NCI-H1417 treated with DMSO at 0.1 percent for 48 hours (cell line): Measurements from ENCODE around the gene IGSF6.
"Not testable (repeated sequence)": the region's sequence is repeated elsewhere in the genome, so short reads cannot be mapped to it uniquely, and the experiment has no call there.

Source experiments
- DNase-seq: peaks from one replicate; lab custom pipeline; 2025; lab: John Stamatoyannopoulos, UW

IGSF6 gene

GRCh38 chr16:21628772-21629171, 23.6 kb downstream of the IGSF6 start:
- no peak for DNase-seq

DNA sequence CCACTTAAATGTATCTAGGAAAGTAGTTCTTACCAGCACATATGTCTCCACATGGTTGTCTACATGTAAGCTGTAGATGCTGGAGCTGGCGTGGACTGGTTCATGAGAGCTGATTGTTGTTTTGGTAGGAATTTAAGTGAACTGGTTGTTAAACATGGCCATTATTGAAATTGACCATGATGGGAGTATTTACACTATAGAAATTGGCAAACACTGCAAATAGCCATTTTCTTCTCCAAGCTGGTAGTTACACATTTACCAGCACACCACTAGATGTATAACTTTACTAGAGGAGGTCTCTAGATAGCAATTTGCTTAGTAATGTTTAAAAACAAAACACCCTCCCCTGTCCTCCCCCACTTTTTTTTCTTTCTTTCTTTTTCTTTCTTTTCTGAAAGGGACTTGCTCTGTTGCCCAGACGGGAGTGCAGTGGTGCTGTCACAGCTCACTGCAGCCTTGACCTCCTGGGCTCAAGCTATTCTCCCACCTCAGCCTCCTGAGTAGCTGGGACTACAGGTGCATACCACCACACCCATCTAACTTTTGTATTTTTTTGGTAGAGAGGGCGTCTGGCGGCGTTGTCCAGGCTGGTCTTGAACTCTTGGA, 24.2 kb downstream of the IGSF6 start:
- no peak for DNase-seq

DNA sequence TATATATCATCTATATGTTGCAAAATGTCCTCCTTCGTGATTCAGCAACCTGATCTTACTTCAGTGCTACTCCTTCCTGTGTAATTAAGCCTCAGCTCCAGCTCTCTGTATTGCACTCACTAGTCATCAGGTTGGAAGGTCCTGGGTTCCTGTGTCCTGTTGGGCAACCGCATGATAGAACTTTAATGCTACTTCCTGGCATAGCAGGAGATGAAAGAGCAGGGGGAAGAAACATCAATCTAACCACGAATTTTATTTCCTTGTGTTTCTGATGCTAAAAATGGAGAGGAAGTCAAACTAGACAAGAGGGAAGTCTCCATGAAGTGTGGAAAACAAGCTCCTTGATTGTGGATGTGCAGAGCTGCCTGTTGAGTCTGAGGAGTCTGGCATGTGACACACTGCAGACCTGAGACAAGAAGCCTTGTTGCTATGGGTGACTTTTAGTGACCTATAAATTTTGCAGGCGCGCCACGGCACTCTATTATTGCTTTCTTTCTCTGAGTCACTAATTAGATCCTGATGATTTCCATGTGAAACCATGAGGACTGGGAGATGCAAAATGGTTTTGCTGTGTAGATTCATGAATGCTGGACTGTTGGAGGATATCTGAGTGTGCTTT, 25.6 kb downstream of the IGSF6 start:
- DNase-seq = no peak

GRCh38 chr16:21625026-21625425, 27.4 kb downstream of the IGSF6 start:
- no peak for DNase-seq

GRCh38 chr16:21622545-21622944, 29.9 kb downstream of the IGSF6 start:
- no peak for DNase-seq

DNA sequence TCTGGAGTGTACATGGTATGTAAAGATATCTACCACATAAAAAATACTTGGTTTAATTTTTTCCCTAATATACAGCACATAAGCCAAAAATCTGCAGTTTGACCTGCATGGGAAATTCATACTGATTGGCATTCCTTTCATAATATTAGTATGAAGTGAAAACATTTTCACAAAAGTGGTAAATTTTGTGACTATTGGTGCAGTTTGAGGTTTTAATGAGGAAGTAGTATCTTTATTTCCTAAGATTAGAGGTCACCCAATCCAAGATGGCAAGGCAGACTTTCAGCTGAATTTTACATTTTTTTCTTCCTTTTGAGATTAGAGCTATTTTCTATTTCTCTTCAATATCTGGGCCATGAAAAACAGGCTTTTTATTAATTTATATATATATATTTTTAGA, 31.8 kb downstream of the IGSF6 start:
- no peak for DNase-seq

GRCh38 chr16:21619765-21620425, 32.5 kb downstream of the IGSF6 start:
- DNase-seq = no peak

- no peak for DNase-seq
Measured at GRCh38 chr16:21618281-21618680, 34.1 kb downstream of the IGSF6 start.

GRCh38 chr16:21617607-21618006, 34.8 kb downstream of the IGSF6 start:
- no peak for DNase-seq

DNA sequence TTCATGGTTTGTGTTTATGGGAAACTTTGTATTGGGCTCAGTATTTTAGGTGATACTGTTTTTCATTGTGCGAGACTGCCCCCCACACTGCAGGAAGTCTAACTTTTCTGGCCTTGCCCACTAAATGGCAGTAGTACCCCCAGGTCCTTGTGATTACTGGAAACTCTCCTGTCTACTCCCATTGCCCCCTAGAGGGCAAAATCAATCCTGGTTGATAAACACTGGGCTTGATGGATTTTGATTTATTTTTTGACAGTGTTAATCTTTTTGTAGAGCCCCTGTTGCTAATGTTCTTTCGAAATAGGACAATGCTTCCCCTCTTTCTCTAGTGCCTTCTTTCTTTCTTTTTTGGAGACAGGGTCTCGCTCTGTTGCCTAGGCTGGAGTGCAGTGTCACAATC, 37.5 kb downstream of the IGSF6 start:
- no peak for DNase-seq

- no peak for DNase-seq
Measured at GRCh38 chr16:21613781-21614180, 38.6 kb downstream of the IGSF6 start.

- no peak for DNase-seq
Measured at GRCh38 chr16:21613361-21613760, 39.0 kb downstream of the IGSF6 start.

- no peak for DNase-seq
Measured at GRCh38 chr16:21611556-21612384, 40.6 kb downstream of the IGSF6 start.

DNA sequence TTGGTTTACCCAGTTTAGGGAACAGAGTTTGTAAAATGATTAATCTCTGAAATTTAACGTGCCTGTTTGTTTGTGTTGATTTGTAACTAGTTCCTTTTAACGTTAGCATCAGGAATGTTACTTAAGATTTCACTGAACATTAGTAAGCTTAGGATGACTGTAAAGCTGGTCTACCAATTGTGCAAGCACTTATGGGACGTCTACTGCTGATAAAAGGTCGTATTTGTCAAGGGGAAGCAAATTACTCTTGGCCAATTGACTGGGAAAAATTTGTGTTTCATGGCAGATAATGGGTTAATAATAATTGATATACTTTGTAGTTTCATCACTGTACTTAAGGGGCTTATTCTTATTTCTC, 41.2 kb downstream of the IGSF6 start:
- DNase-seq = no peak

- DNase-seq = no peak
Measured at GRCh38 chr16:21610766-21611165, 41.6 kb downstream of the IGSF6 start.

- DNase-seq = no peak
Measured at GRCh38 chr16:21610006-21610544, 42.3 kb downstream of the IGSF6 start.

- DNase-seq = no peak
Measured at GRCh38 chr16:21608639-21609328, 43.6 kb downstream of the IGSF6 start.

DNA sequence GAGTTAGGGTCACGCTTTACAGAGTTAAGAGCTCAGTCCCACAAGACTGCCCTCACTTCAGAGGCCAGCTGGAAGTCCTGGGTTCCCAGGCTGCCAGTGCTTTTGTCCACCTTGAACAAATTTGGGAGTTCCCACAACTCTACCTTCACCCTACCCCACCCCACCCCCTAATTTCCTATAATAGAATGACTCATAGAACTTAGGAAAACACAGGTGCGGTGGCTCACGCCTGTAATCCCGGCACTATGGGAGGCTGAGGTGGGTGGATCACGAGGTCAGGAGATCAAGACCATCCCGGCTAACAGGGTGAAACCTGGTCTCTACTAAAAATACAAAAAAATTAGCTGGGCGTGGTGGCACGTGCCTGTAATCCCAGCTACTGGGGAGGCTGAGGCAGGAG, 46.6 kb downstream of the IGSF6 start:
- not testable (repeated sequence) for DNase-seq

DNA sequence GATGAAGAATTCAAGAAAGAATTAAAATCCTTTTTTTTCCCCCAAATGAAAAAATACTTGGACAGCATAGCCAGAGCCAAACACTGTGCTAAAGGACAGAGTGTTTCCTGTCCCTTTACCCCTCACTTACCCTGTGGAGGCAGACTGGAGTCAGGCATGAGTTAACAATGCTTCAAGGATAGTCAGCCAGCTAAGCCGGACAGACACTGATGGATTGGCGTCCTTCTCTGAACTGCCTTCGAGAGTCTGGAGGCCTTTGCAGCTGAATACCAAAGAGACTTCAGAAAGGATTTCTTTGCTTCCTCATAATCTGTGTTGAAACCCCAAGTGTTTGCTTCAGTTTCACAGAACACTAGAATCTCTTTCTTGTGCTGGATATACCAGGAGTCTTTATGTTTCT, 48.5 kb downstream of the IGSF6 start:
- DNase-seq = no peak

GRCh38 chr16:21602785-21603184, 49.6 kb downstream of the IGSF6 start:
- no peak for DNase-seq

DNA sequence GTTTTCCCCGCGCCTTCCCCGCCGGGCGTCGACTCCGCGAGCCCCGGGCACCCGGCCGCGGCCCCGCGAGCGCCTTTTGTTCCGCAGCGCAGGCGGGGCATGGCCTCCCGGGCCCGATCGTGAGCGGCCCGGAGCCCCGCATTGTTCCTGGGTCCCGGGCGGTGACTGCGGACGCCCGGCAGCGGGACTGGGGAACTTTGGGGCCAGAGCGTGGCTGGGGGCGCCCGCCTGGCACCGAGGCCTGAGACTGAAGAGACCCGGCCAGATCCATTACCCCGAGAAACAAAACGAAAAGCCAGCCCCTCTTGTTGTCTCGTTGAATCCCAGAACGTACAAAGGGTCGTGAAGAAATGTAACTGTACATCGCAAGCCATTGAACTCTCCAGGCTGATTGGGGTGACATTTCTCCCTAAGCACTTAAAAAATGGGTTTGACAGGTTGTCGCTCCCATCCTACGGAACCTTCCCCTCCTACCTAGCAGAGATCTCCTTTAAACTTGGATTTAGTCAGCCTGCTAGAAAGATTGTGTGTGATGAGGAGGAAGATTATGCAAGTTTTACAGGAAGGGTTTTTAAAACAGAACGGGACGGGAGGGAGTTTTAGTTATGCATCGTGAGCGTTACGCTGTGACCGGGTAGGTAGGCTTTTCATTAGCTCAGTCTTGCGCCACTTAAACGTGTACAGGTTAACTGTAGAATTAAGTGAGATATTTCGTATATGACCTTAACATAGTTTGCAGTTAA, 52.2 kb downstream of the IGSF6 start:
- no peak for DNase-seq
